Caco-2 (cell line): ENCODE results near the gene TELO2. TPM values are rescaled to one million over a fixed set of nuclear protein-coding genes. Genes with fewer than 3 reads are reported as not detected.

ENCODE experiments used
- BruUV-seq: library from RNA; stranded (reverse); fragments of 400-500 nt; replicated peaks from 2 replicates; lab custom pipeline; 2021; lab: Mats Ljungman, UMichigan
- CTCF ChIA-PET: fragments of 300-600 bp; sonication (Branson Sonifier 250); formaldehyde crosslinking; loops from one replicate; lab custom pipeline; 2022; ENCODE audit warnings: antibody characterized with exemption; lab: Charles Lee
- POLR2A ChIA-PET: fragments of 300-600 bp; sonication (Branson Sonifier 250); formaldehyde crosslinking; loops from one replicate; lab custom pipeline; 2022; ENCODE audit warnings: antibody characterized with exemption; lab: Charles Lee
- DNase-seq, 2 experiments: peaks; one replicate each; pipeline versions ENCODE4 v3.0.0 to v3.0.0-alpha.2; 2020 to 2022
- H3K27me3 ChIP-seq: replicated peaks from 2 replicates; pipeline ENCODE4 v1.6.0; 2011; ENCODE audit warnings: low read length; ENCODE audit not compliant: control insufficient read depth, insufficient read depth
- H3K36me3 ChIP-seq: 2 replicates; pipeline ENCODE4 v1.5.1; 2011; ENCODE audit warnings: low read length; ENCODE audit not compliant: control insufficient read depth, insufficient read depth
- H3K4me1 ChIP-seq: fragments of 250-450 bp; sonication (Bioruptor Pico); 2 replicates; pipeline ENCODE4 v1.5.1; 2020; ENCODE audit warnings: mild to moderate bottlenecking
- H3K4me3 ChIP-seq: 2 replicates; pipeline ENCODE4 v1.5.1; 2011; ENCODE audit warnings: low read depth, mild to moderate bottlenecking, control low read depth, low read length
- H3K9me3 ChIP-seq: fragments of 250-450 bp; sonication (Bioruptor Pico); 2 replicates; pipeline ENCODE4 v1.5.1; 2020; ENCODE audit warnings: mild to moderate bottlenecking, moderate library complexity
- H3K27ac Mint-ChIP-seq: one replicate; pipeline ENCODE4 v1.8.0; 2022; ENCODE audit warnings: mixed read lengths; ENCODE audit not compliant: unreplicated experiment
- H3K27me3 Mint-ChIP-seq: one replicate; pipeline ENCODE4 v1.8.0; 2022; ENCODE audit warnings: mixed read lengths; ENCODE audit not compliant: insufficient read depth, unreplicated experiment
- H3K36me3 Mint-ChIP-seq: one replicate; pipeline ENCODE4 v1.8.0; 2022; ENCODE audit warnings: mild to moderate bottlenecking, mixed read lengths; ENCODE audit not compliant: insufficient read depth, unreplicated experiment
- H3K4me1 Mint-ChIP-seq: one replicate; pipeline ENCODE4 v1.8.0; 2022; ENCODE audit warnings: low read depth, mixed read lengths; ENCODE audit not compliant: unreplicated experiment
- H3K4me3 Mint-ChIP-seq: one replicate; pipeline ENCODE4 v1.8.0; 2022; ENCODE audit warnings: mild to moderate bottlenecking, moderate library complexity, mixed read lengths; ENCODE audit not compliant: unreplicated experiment
- H3K9me3 Mint-ChIP-seq: one replicate; pipeline ENCODE4 v1.8.0; 2022; ENCODE audit warnings: mixed read lengths; ENCODE audit not compliant: unreplicated experiment
- CTCF ChIP-seq, 2 experiments: fragments of 200-600 bp in 1 of 2; IDR thresholded peaks; 1 replicate in 1 of 2; 2 replicates in 1 of 2; pipeline versions ENCODE4 v1.5.1 to v1.8.0; 2011 to 2022; ENCODE audit warnings: antibody characterized with exemption in 1 of 2, control low read depth in 1 of 2, inconsistent platforms in 1 of 2, low read depth in 1 of 2, low read length in 1 of 2, mild to moderate bottlenecking in 1 of 2, moderate library complexity in 1 of 2; ENCODE audit not compliant: insufficient read depth in 1 of 2, severe bottlenecking in 1 of 2, unreplicated experiment in 1 of 2
- intact Hi-C: fragments of 100-400 bp; cut with micrococcal nuclease; formaldehyde crosslinking; loops from one replicate; pipeline ENCODE4 v1.10.0; 2022; ENCODE audit not compliant: unreplicated experiment
- total RNA-seq: library from RNA; stranded (reverse); gene quantifications from 2 replicates; pipeline ENCODE4 v1.2.3, GENCODE V29; 2022

The TELO2 gene
- total RNA-seq, 1 experiment from 2014 or later: 55.7 TPM

- no peak overlapping the region for H3K27ac Mint-ChIP-seq
- intact Hi-C loops: no loop called here
- Histone ChIP-seq H3K4me1 (no peaks in the 10 kb centered on the region), H3K4me3 (no peak overlapping the region), H3K27me3 (no peaks in the 10 kb centered on the region), H3K9me3 (peaks cover 3% of the 10 kb centered on the region; the same call in 1 of the 2 replicates), H3K36me3 (no peaks in the 10 kb centered on the region)
- H3K4me1 Mint-ChIP-seq: no peaks in the 10 kb centered on the region
- no peaks in the 10 kb centered on the region for H3K27me3 Mint-ChIP-seq
- ChIA-PET POLR2A (no interaction called here), CTCF (no interaction called here)
- H3K36me3 Mint-ChIP-seq: no peaks in the 10 kb centered on the region
- H3K9me3 Mint-ChIP-seq: peaks cover 10% of the 10 kb centered on the region
- no TSS peak for BruUV-seq
- no peak for TF ChIP-seq CTCF (IDR thresholded peaks at IDR 0.05; ENCODE audit: insufficient read depth in 1 of 2, low read depth in 1 of 2, low read length in 1 of 2, severe bottlenecking in 1 of 2, unreplicated experiment in 1 of 2)
- H3K4me3 Mint-ChIP-seq: no peak overlapping the region
- no peak for DNase-seq
These were observed 25.5 kb downstream of the TELO2 start for GRCh38 chr16:1518626-1519135.

DNA sequence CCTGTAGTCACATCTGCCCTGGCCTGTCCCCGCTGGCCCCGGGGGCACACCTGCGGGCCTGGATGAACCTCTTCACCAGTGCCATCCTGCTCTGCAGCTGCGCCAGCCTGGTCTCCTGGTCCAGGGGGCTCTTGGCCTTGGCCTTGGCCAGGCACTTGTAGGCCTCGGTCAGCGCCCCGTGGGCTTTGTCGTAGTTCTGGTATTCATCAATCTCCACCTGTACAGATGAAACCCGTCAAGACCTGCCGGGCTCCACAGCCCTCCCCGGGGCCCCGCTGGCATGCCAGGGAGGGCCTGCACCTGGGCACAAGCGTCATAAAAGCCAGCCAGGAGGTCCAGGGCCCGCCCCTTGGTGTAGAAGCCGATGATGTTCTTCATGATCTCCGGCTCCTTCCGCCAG, 26.7 kb downstream of the TELO2 start:
- ChIA-PET CTCF (no interaction called here), POLR2A (no interaction called here)
- Histone ChIP-seq H3K36me3 (no peaks in the 10 kb centered on the region), H3K27me3 (no peaks in the 10 kb centered on the region), H3K4me3 (no peak overlapping the region), H3K9me3 (peaks cover 3% of the 10 kb centered on the region; the same call in 1 of the 2 replicates), H3K4me1 (no peaks in the 10 kb centered on the region)
- no peak overlapping the region for H3K27ac Mint-ChIP-seq
- no peaks in the 10 kb centered on the region for H3K36me3 Mint-ChIP-seq
- intact Hi-C loops: no loop called here
- no TSS peak for BruUV-seq
- TF ChIP-seq CTCF (IDR thresholded peaks at IDR 0.05; ENCODE audit: insufficient read depth in 1 of 2, low read depth in 1 of 2, low read length in 1 of 2, severe bottlenecking in 1 of 2, unreplicated experiment in 1 of 2): no peak
- no peaks in the 10 kb centered on the region for H3K27me3 Mint-ChIP-seq
- peaks cover 6% of the 10 kb centered on the region for H3K9me3 Mint-ChIP-seq
- no peak overlapping the region for H3K4me3 Mint-ChIP-seq
- DNase-seq: no peak
- no peaks in the 10 kb centered on the region for H3K4me1 Mint-ChIP-seq

- H3K4me1 Mint-ChIP-seq: no peaks in the 10 kb centered on the region
- H3K27ac Mint-ChIP-seq: no peak overlapping the region
- no peak overlapping the region for H3K4me3 ChIP-seq
- no TSS peak for BruUV-seq
- H3K9me3 Mint-ChIP-seq: no peaks in the 10 kb centered on the region
- POLR2A ChIA-PET: no interaction called here
- no peaks in the 10 kb centered on the region for H3K9me3 ChIP-seq
- no peak for DNase-seq
- TF ChIP-seq CTCF (IDR thresholded peaks at IDR 0.05; ENCODE audit: insufficient read depth in 1 of 2, low read depth in 1 of 2, low read length in 1 of 2, severe bottlenecking in 1 of 2, unreplicated experiment in 1 of 2): no peak
- CTCF ChIA-PET: no interaction called here
- intact Hi-C loops: no loop called here
- H3K27me3 ChIP-seq: no peaks in the 10 kb centered on the region
- no peaks in the 10 kb centered on the region for H3K36me3 Mint-ChIP-seq
- H3K4me3 Mint-ChIP-seq: no peak overlapping the region
- no peaks in the 10 kb centered on the region for H3K36me3 ChIP-seq
- H3K4me1 ChIP-seq: no peaks in the 10 kb centered on the region
- H3K27me3 Mint-ChIP-seq: no peaks in the 10 kb centered on the region
These were observed 27.3 kb downstream of the TELO2 start for GRCh38 chr16:1520461-1520860.
